NCI-H2171 treated with DMSO at 0.1 percent for 48 hours (cell line): ENCODE data around the gene EXOC6B.

Source experiments
- DNase-seq: peaks from one replicate; lab custom pipeline; 2025; lab: John Stamatoyannopoulos, UW

EXOC6B gene

DNA sequence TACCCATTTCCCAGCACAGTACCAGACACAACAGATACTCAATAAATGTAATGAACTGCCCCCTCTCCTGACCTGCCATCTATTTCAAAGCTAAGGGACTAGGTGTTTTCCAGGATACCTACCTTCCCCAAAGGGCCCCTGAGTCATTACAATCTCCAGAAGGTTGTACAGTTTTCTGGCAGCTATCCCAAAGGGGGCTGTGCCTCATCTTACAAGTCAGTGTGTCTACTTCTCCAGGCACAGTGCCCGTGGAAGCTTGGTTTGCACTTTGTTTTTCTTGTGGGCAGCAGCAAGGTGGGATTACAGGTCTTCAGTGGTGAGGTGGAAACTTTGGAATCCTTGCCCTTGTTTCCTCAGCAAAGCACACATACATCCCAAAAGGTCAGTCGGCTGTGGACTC, 615.4 kb downstream of the EXOC6B start:
- DNase-seq: peak; percentile 31

DNA sequence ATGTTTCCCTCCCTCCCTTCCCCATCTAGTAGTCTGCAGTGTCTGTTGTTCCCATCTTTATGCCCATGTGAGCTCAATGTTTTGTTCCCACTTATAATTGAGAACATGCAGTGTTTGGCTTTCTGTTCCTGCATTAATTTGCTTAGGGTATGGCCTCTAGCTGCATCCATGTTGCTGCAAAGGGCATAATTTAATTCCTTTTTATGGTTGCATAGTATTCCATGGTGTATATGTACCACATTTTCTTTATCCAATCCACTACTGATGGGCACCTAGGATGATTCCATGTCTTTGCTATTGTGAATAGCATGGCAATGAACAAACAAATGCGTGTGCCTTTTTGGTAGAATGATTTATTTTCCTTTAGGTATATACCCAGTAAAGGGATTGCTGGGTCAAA, 617.6 kb downstream of the EXOC6B start:
- DNase-seq: no peak

DNA sequence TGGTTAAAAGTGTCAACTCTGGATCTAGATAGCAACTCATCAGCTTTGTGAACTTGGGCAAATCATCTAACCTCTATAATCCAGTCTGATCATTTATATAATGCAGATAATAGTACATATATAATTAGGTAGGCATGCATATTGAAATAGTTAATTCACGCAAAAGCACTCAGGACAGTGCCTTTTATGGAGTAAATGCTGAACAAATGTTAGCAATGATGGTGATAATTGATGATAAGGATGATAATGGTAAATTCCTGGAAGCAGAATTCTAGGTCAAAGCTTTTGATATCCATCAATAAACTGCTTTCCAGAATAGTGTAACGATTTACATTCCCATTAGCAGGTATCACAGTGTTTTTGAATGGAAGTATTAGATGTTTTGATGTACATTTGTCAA, 618.5 kb downstream of the EXOC6B start:
- DNase-seq: no peak

DNA sequence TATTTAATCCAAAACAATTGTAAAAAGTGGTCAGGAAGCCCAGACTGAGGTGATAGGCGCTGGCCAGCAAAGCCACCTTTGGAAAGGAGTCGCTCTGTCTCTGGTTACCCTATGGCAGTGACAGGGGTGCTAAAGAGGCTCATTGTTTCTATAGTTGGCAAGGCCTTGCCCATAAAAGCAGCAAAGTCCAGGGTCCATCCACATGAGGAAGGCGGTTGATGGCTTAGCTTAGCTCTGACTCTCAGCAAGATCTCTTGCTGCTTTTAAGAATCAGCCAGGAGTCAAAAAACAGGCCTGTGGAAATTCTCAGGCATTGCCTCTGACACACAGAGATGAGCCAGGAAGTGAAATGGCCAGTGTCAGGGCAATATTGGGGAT, 620.3 kb downstream of the EXOC6B start:
- DNase-seq: no peak

DNA sequence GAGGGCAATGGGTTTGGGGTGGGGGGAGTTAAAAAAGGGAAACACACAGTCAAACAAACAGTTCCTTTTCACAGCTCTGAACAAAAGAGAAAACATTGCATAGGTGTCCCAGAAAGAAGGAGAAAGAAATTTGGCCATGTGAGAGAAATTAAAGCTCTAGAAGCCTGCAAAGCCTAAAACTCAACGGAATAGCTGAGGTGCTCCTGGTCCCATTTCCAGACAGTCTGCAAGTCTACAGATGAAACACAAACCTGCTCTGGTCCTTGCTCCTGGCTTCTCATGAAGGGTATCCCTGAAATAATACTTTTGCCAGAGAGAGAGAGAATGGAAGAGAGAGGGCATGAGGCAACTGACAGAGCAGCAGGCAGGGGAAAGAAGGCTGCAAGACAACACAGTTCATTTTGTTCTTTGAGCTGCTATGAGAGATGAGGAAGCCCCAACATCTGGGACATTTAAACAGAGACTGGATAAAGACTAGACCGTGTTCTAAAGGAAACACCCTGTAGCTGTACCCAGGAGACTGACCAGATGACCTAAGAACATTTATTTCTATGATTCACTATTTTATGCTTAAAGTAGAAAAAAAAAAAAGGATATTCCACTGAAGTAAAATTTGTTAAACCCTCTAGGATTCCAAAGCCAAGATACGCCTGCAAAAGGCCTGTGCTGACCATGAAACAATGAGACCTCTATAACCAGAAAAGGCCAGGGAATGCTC, 620.9 kb downstream of the EXOC6B start:
- DNase-seq: no peak

- no peak for DNase-seq
These were observed 621.6 kb downstream of the EXOC6B start for GRCh38 chr2:72204156-72204785.

DNA sequence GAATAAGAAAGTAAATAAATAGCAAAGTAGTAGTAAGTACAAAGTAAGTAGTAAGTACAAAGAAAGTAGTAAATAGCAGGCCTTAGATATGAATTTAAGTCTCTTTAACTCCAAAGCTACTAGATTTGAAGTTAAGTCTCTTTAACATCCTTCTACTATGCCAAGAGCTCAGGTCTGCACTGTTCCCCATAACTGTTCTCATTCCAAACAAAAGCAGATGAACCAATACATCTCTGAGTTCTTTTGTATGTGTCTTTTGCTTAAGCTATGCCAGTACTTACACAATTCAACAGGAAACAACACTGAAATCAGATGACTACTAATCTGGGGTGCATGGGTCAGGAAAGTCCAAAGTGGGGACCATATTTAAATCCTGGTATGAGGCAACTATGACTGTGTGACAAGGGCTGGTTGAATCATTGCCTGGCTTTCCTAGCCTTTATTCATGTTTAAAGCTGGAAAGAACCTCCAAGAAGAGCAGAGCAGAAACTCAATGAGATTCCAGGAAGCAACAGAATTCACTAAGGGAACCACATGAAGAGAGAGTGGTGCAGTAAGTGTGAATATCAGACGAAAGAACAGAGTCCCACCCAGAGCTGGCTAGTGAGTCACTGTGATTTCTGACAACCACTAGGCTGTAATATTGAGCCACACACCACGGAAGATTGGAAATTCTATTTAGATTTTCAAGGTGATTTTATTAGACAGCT, 627.1 kb downstream of the EXOC6B start:
- DNase-seq: no peak

- no peak for DNase-seq
These were observed 632.1 kb downstream of the EXOC6B start for GRCh38 chr2:72193723-72194122.

GRCh38 chr2:72191441-72191840, 634.4 kb downstream of the EXOC6B start:
- no peak for DNase-seq

DNA sequence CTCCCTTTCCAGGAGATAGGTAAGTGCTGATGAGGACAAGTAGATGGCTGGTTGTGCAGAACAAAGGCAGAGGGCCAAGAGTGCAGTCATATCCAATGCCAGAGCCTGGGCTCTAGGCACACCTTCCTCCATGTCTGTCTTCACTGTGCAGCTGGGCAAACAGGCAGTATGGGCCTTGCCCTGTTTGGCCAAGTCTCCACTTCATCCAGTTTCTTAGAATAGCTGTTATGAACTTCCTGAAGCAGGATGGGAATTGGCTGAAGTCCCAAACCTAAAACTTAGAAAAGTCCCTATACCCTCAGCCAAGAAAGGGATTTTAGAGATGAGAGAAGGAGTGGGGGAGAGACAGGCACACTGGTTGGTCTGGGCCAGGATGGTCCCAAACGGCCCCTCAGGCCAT, 640.6 kb downstream of the EXOC6B start:
- DNase-seq: no peak

- DNase-seq: no peak
These were observed 642.4 kb downstream of the EXOC6B start for GRCh38 chr2:72183466-72183865.

- no peak for DNase-seq
These were observed 642.8 kb downstream of the EXOC6B start for GRCh38 chr2:72183016-72183415.

GRCh38 chr2:72182547-72182946, 643.3 kb downstream of the EXOC6B start:
- no peak for DNase-seq

- DNase-seq: no peak
These were observed 644.2 kb downstream of the EXOC6B start for GRCh38 chr2:72181616-72182015.

DNA sequence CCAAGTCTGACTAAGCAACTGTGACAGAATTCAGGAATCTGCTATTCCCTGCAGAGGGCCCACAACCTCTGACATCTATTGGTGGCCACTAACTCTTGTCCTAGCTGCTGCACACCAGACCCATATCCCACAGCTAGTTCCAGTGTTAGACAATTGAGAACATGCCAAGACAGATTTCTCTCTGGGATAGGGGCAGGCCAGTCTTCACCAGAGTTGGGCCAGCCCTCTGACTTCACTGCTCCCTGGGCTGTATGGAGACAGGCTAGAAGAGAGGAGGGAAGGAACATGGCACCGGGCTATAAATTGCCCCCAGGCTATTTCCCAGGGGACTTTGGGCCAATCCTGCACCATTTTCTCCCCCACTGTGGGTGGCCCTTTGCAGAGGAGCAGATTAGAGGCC, 645.5 kb downstream of the EXOC6B start:
- no peak for DNase-seq

GRCh38 chr2:72178551-72178950, 647.3 kb downstream of the EXOC6B start:
- DNase-seq: no peak

GRCh38 chr2:72176281-72176680, 649.6 kb downstream of the EXOC6B start:
- no peak for DNase-seq

DNA sequence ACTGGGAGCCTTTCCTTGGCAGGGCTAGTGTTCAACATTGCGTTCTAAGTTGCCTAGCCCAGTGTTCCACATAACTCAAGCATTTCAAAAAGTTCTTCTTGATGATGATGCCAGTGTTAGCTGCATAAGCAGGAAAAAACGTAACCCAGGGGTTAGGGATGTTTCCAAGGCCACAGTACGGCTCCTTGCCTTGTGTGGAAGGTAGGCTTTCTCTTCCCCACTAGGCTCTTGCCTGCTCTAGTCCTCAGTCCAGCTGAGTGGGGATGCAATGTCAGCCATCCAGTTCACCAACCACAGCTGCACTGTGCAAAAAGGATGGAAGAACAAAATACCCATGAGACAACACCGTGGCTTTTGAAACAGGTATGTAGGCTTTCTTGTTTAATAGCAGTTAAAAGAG, 650.2 kb downstream of the EXOC6B start:
- DNase-seq: no peak

DNA sequence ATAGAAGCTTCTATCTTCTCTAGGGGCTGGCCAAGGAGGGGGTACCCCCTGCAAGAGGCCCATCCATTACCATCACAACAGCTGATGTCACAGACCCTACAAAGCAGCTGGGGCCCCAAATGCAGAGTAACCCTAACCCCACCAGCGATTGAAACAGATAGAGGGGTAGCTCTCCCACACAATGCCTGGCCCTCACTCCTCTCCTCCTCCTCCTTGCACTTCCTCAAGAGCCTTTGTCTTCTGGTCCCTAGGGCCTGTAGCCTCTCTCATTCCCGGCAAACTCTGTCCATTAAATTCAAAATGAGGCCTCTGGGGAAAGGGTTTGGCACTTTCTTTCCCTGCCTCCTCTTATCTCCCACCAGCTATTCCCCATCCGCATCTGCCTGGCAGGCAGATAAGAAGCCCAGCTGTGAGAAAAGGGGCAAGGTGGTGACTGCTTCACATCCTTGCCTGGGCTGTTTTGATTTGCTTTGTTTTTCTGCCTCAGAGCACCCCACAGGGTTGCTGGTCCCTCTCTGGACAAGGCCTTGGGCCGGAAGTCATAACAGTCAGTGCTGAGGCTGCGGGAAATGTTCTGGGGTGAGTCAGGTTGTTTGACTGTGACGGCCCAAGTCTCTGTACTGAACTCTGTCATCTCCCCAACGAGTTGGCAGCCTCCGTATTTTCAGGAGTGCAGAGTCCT, 652.1 kb downstream of the EXOC6B start:
- DNase-seq: peak; percentile 40

- no peak for DNase-seq
These were observed 653.4 kb downstream of the EXOC6B start for GRCh38 chr2:72172478-72172877.

GRCh38 chr2:72166279-72166678, 659.6 kb downstream of the EXOC6B start:
- DNase-seq: no peak

DNA sequence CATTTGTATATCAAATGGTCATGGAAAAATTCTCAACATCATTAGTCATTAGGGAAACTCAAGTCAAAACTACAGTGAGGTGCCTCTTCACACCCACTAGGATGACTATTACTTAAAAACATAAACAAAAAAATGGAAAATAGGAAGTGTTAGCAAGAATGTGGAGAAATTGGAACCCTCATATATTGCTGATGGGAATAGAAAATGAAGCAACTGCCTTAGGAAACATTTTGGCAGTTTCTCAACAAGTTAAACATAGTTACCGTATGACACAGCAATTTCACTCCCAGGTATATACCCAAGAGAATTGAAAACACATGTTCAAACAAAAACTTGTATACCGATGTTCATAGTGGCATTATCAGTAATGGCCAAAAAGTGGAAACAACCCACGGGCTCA, 660.0 kb downstream of the EXOC6B start:
- peak; percentile 2 for DNase-seq

- no peak for DNase-seq
These were observed 663.3 kb downstream of the EXOC6B start for GRCh38 chr2:72162574-72162973.
